ENCODE data around the gene ABCG1.
"Not testable (repeated sequence)": the region's sequence is repeated elsewhere in the genome, so short reads cannot be mapped to it uniquely, and the experiment has no call there.

ABCG1 gene

DNA sequence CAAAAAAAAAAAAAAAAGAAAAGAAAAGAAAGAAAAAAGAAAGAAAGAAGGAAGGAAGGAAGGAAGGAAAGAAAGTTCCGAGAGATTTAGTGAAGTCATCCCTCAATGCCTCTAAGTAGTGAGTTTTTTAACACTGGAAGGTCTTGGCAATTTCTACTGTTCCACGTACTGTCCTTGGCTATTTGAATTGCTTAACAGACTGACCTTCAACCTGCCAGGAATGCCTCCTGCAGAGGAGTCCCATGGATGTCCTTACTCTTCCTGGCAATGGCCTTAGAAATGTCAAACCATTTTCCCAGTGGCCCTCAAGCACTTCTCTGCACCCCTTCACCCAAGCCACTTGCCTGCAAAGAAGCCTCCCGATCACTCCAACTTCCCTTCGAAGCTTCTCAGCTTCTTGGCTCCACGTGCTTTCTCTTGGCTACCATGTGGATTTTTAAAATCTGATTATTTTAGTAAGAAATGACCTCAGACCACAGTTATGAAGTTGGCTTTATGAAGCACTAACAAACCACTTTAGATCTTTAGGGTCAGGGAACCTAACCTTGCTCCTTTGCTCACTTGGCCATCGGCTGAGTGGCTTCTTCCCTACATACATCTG is 43.7 kb upstream of the ABCG1 start:
- no peak for DNase-seq (ENCODE audit: low read depth)
- TF ChIP-seq, protein P1, sequence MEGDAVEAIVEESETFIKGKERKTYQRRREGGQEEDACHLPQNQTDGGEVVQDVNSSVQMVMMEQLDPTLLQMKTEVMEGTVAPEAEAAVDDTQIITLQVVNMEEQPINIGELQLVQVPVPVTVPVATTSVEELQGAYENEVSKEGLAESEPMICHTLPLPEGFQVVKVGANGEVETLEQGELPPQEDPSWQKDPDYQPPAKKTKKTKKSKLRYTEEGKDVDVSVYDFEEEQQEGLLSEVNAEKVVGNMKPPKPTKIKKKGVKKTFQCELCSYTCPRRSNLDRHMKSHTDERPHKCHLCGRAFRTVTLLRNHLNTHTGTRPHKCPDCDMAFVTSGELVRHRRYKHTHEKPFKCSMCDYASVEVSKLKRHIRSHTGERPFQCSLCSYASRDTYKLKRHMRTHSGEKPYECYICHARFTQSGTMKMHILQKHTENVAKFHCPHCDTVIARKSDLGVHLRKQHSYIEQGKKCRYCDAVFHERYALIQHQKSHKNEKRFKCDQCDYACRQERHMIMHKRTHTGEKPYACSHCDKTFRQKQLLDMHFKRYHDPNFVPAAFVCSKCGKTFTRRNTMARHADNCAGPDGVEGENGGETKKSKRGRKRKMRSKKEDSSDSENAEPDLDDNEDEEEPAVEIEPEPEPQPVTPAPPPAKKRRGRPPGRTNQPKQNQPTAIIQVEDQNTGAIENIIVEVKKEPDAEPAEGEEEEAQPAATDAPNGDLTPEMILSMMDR (IDR thresholded peaks at IDR 0.05; ENCODE audit: low read depth, low read length, missing control alignments): no peak
- no peak overlapping the region for H3K4me3 ChIP-seq (ENCODE audit: low read depth, low read length)
- in situ Hi-C loops (cut with HindIII; ENCODE audit: low sequenced_read_pairs): no loop called here

DNA sequence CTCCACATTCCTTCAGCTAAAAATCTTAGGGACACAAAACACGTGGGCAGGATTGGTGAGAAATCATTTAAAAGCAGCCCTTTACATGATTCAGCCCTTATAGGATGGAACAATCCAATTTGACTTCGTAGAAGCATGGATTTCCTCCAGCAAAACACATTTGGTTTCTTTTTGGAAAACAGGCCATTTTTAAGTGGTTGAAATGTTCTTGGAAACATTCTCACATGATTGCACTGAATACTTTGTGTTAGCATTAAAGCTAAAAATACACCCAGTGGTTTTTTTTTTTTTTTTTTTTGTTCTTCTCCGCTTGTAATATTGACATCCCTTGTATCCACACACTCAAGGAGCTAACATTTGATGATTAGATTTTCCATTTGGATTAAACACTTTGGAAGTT is 42.1 kb upstream of the ABCG1 start:
- H3K4me3 ChIP-seq (ENCODE audit: low read depth, low read length): no peak overlapping the region
- TF ChIP-seq, protein P1 (IDR thresholded peaks at IDR 0.05; ENCODE audit: low read depth, low read length, missing control alignments): no peak
- in situ Hi-C loops (cut with HindIII; ENCODE audit: low sequenced_read_pairs): no loop called here
- DNase-seq (ENCODE audit: low read depth): no peak

DNA sequence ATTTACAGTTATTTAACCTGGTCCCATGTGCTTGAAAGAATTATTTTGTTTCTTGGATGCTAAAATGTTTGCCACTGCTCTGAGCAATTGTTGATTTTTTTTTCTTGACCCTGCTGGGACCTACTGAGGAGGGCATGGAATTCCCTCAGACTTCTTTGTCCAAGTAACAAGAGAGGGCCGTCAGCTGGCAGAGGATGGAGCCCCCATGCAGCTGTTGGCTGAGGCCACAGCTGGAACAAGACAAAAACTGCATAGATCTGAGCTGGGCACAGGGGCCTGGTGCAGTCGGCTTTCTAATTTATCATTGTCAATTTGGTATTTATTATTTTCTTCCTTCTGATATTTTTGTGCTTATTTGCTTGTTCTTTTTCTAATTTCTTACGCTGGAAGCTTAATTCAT is 39.6 kb upstream of the ABCG1 start:
- DNase-seq (ENCODE audit: low read depth): no peak
- TF ChIP-seq, protein P1 (IDR thresholded peaks at IDR 0.05; ENCODE audit: low read depth, low read length, missing control alignments): no peak
- in situ Hi-C loops (cut with HindIII; ENCODE audit: low sequenced_read_pairs): no loop called here
- no peak overlapping the region for H3K4me3 ChIP-seq (ENCODE audit: low read depth, low read length)

DNA sequence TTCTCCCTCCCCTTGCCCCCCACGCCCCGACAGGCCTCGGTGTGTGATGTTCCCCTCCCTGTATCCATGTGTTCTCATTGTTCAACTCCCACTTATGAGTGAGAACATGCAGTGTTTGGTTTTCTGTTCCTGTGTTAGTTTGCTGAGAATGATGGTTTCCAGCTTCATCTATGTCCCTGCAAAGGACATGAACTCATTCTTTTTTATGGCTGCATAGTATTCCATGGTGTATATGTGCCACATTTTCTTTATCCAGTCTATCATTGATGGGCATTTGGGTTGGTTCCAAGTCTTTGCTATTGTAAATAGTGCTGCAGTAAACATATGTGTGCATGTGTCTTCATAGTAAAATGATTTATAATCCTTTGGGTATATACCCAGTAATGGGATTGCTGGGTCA is 38.9 kb upstream of the ABCG1 start:
- DNase-seq (ENCODE audit: low read depth); H3K4me3 ChIP-seq (ENCODE audit: low read depth, low read length); in situ Hi-C loops (cut with HindIII; ENCODE audit: low sequenced_read_pairs): not testable (repeated sequence)

DNA sequence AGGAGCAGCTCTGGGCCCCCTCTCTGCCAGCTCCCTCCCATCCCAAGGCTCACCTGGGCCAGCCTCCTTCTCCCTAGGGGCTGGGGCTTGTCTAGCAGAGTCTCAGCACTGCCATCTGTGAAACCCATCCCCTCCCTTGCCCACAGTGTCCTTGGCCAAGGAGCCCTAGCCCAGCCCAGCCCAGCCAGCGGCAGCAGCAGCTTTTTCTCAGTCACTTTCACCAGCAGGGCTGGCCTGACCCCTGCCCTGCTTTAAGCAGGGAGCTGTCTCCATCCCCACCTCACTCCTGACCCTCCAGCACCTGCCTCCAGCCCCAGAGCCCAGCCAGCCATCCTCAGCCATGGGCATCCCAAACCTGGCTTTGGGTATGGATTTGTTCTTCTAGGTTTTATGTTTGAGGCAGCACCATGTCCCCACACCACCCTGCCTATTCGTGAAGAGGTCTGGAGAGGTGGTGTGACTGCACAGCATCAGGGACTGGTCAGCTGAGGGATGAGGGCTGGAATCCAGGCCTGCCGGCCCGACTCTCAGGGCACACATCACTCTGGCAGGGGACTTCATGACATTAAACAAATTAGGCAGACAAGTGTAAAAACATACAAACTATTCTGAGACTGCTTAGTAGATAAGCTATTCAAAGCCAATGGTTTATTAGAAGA is 36.1 kb upstream of the ABCG1 start:
- in situ Hi-C loops (cut with HindIII; ENCODE audit: low sequenced_read_pairs): no loop called here
- no peak overlapping the region for H3K4me3 ChIP-seq (ENCODE audit: low read depth, low read length)
- TF ChIP-seq, protein P1 (IDR thresholded peaks at IDR 0.05; ENCODE audit: low read depth, low read length, missing control alignments): no peak
- DNase-seq (ENCODE audit: low read depth): no peak

DNA sequence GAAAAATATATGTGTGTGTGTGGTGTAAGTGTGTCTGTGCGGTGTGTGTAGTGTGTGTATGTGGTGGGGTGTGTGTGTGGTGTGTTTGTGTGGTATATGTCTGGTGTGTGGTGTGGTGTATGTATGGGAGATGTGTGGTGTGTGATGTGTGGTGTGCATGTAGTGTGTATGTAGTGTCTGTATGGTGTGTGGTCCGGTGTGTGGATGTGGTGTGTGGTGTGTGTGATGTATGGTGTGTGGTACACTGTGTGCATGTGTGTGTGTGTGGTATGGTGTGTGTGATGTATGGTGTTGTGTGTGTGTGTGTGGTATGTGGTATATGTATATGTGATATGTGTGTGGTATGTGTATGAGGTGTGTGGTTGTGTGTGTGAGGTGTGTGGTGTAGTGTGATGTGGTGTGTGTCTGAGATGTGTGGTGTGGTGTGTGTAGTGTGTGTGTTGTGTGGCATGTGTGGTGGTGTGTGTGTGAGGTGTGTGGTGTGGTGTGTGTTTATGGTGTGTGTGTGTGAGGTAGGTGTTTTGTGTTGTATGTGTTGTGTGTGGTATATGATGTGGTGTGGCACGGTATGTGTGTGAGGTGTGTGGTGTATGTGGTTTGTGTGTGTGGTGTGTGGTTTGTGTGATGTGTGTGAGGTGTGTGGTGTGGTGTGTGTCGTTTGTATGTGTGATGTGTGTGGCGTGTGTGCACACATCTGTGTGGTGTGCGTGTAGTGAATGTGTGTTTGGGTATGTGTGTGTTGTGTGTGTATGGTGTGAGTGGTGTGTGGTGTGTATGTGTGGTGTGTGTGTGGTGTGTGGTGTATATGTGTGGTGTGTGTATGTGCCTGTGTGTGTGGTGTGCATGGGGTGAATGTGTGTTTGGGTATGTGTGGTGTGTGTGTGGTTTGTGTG is 35.3 kb upstream of the ABCG1 start:
- TF ChIP-seq, protein P1 (IDR thresholded peaks at IDR 0.05; ENCODE audit: low read depth, low read length, missing control alignments): no peak
- no peak for DNase-seq (ENCODE audit: low read depth)
- no peak overlapping the region for H3K4me3 ChIP-seq (ENCODE audit: low read depth, low read length)
- in situ Hi-C loops (cut with HindIII; ENCODE audit: low sequenced_read_pairs): no loop called here

DNA sequence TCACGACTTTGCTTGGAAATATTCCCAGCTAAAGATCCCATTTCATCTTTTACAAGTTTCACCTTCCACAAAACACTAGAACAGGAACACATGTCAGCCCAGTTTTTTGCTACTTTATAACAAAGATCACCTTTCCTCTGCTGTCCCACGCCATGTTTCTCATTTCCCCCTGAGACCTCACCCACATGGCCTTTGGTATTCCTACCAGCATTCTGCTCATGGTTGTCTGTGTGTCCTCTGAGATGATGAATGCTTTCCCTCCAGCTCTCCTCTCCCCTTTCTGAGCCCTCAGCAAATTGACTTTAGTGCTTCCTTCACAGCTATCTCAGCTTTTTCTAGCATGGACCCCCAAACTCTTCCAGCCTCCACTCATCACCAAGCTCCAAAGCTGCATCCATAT is 32.3 kb upstream of the ABCG1 start:
- DNase-seq (ENCODE audit: low read depth): no peak
- no peak overlapping the region for H3K4me3 ChIP-seq (ENCODE audit: low read depth, low read length)
- TF ChIP-seq, protein P1 (IDR thresholded peaks at IDR 0.05; ENCODE audit: low read depth, low read length, missing control alignments): no peak
- in situ Hi-C loops (cut with HindIII; ENCODE audit: low sequenced_read_pairs): no loop called here
